Measurements from ENCODE around the gene MYADML2.

MYADML2 gene

DNA sequence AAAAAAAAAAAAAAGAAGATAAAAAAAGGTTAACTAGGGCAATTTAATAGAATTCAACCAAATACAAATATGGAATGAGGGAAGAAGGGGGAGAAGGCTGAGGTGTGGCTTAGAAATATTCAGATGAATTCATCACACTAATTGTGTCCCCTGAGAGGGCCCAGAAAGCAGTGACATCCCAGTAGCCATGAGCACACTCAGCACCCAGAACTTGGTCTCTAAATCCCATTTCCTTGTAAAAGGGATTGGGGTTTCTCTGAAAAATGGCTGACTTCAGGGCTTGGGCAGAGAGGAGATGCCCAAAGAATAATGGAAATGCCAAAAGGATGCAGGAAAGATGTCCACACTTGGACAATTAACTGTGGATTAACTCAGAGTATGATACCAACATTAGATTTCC lies 26.4 kb upstream of the MYADML2 start:
- peaks cover 11% of the 10 kb centered on the region for H3K4me1 ChIP-seq (ENCODE audit: insufficient read depth, low read length)
- peaks cover 0 to 7% of the 10 kb centered on the region in 2 donors for H3K27me3 ChIP-seq (ENCODE audit: control insufficient read depth in 1 of 2, insufficient read depth in 2 of 2, low read length in 2 of 2)
- H3K27ac ChIP-seq (ENCODE audit: low read depth, low read length), result no peak overlapping the region
- H3K36me3 ChIP-seq (ENCODE audit: insufficient read depth, low read length), result no peaks in the 10 kb centered on the region
- no peak overlapping the region for H3K4me3 ChIP-seq (ENCODE audit: low read depth in 1 of 2, low read length in 2 of 2)
- H3K9ac ChIP-seq (ENCODE audit: low read length), result no peak overlapping the region
- H3K9me3 ChIP-seq (ENCODE audit: low read length), result no peaks in the 10 kb centered on the region

- Histone ChIP-seq H3K9me3 (ENCODE audit: low read length) (no peaks in the 10 kb centered on the region), H3K4me3 (ENCODE audit: low read depth in 1 of 2, low read length in 2 of 2) (no peak overlapping the region), H3K36me3 (ENCODE audit: insufficient read depth, low read length) (no peaks in the 10 kb centered on the region), H3K9ac (ENCODE audit: low read length) (no peak overlapping the region), H3K27ac (ENCODE audit: low read depth, low read length) (no peak overlapping the region), H3K27me3 (ENCODE audit: control insufficient read depth in 1 of 2, insufficient read depth in 2 of 2, low read length in 2 of 2) (peaks cover 0 to 7% of the 10 kb centered on the region in 2 donors), H3K4me1 (ENCODE audit: insufficient read depth, low read length) (peaks cover 16% of the 10 kb centered on the region)
These were observed 22.1 kb upstream of the MYADML2 start for GRCh38 chr17:81968850-81969812.

DNA sequence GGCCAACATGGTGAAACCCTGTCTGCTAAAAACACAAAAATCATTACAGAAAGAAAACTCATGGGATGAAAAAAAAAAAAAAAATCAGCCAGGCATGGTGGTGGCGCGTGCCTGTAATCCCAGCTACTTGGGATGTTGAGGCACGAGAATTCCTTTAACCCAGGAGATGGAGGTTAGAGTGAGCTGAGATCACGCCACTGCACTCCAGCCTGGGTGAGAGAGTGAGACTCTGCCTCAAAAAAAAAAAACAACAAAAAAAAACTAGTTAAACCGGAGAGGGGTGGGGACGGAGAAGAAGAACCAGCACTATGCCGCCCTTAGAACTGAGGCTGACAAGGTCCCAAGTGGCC lies 21.3 kb upstream of the MYADML2 start:
- H3K27me3 ChIP-seq (ENCODE audit: control insufficient read depth in 1 of 2, insufficient read depth in 2 of 2, low read length in 2 of 2), result peaks cover 0 to 9% of the 10 kb centered on the region in 2 donors
- no peak overlapping the region for H3K9ac ChIP-seq (ENCODE audit: low read length)
- H3K36me3 ChIP-seq (ENCODE audit: insufficient read depth, low read length), result no peaks in the 10 kb centered on the region
- no peak overlapping the region for H3K4me3 ChIP-seq (ENCODE audit: low read depth in 1 of 2, low read length in 2 of 2)
- no peaks in the 10 kb centered on the region for H3K9me3 ChIP-seq (ENCODE audit: low read length)
- no peak overlapping the region for H3K27ac ChIP-seq (ENCODE audit: low read depth, low read length)
- peaks cover 16% of the 10 kb centered on the region for H3K4me1 ChIP-seq (ENCODE audit: insufficient read depth, low read length)

GRCh38 chr17:81967533-81968395 lies 20.7 kb upstream of the MYADML2 start:
- H3K27ac ChIP-seq (ENCODE audit: low read depth, low read length), result no peak overlapping the region
- H3K9me3 ChIP-seq (ENCODE audit: low read length), result no peaks in the 10 kb centered on the region
- H3K9ac ChIP-seq (ENCODE audit: low read length), result no peak overlapping the region
- H3K4me1 ChIP-seq (ENCODE audit: insufficient read depth, low read length), result peaks cover 16% of the 10 kb centered on the region
- H3K4me3 ChIP-seq (ENCODE audit: low read depth in 1 of 2, low read length in 2 of 2), result no peak overlapping the region
- no peaks in the 10 kb centered on the region for H3K36me3 ChIP-seq (ENCODE audit: insufficient read depth, low read length)
- H3K27me3 ChIP-seq (ENCODE audit: control insufficient read depth in 1 of 2, insufficient read depth in 2 of 2, low read length in 2 of 2), result peaks cover 0 to 15% of the 10 kb centered on the region in 2 donors

- Histone ChIP-seq H3K27ac (ENCODE audit: low read depth, low read length) (no peak overlapping the region), H3K4me1 (ENCODE audit: insufficient read depth, low read length) (peaks cover 16% of the 10 kb centered on the region), H3K27me3 (ENCODE audit: control insufficient read depth in 1 of 2, insufficient read depth in 2 of 2, low read length in 2 of 2) (peaks cover under 1 to 21% of the 10 kb centered on the region in 2 donors), H3K36me3 (ENCODE audit: insufficient read depth, low read length) (no peaks in the 10 kb centered on the region), H3K4me3 (ENCODE audit: low read depth in 1 of 2, low read length in 2 of 2) (no peak overlapping the region), H3K9ac (ENCODE audit: low read length) (no peak overlapping the region), H3K9me3 (ENCODE audit: low read length) (no peaks in the 10 kb centered on the region)
These were observed 20.2 kb upstream of the MYADML2 start for GRCh38 chr17:81967244-81967532.

GRCh38 chr17:81966343-81967243 lies 19.6 kb upstream of the MYADML2 start:
- Histone ChIP-seq H3K9ac (ENCODE audit: low read length) (no peak overlapping the region), H3K9me3 (ENCODE audit: low read length) (no peaks in the 10 kb centered on the region), H3K4me1 (ENCODE audit: insufficient read depth, low read length) (peaks cover 16% of the 10 kb centered on the region), H3K4me3 (ENCODE audit: low read depth in 1 of 2, low read length in 2 of 2) (no peak overlapping the region), H3K36me3 (ENCODE audit: insufficient read depth, low read length) (no peaks in the 10 kb centered on the region), H3K27ac (ENCODE audit: low read depth, low read length) (no peak overlapping the region), H3K27me3 (ENCODE audit: control insufficient read depth in 1 of 2, insufficient read depth in 2 of 2, low read length in 2 of 2) (peaks cover 5 to 27% of the 10 kb centered on the region in 2 donors)

DNA sequence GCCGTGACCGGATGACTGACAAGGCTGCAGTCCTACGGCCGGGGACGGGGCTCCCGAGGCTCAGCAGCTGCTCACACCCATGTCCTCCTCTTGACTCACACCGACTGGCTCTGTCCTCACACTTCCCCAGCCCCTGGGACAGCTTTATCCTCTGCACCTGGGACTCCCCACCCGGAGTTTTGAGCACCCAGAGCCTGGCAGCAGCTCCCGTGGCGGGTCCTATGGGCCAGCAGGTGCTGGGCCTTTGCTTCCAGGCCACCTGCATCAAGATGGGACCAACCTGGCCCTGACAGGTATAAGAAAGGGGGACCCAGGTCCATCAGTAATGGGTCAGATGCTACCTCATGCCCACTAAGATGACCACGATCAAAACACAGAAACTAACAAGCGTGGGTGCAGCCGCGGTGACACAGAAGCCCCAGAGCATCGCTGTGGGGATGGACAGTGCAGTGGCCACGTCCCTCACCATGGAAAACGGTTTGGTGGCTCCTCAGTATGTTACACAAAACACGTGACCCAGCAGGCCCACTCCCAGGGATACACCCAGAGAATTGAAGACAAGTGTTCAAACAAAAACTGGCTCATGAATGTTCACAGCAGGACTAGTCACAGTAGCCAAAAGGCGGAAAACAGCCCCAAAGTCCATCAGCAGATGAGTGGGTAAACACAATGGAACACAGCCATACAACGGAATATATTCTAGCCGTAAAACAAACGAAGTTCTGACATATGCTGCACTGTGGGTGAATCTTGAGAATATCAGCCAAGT lies 17.2 kb upstream of the MYADML2 start:
- Histone ChIP-seq H3K36me3 (ENCODE audit: insufficient read depth, low read length) (no peaks in the 10 kb centered on the region), H3K9ac (ENCODE audit: low read length) (no peak overlapping the region), H3K27me3 (ENCODE audit: control insufficient read depth in 1 of 2, insufficient read depth in 2 of 2, low read length in 2 of 2) (peaks cover 5 to 35% of the 10 kb centered on the region in 2 donors), H3K4me3 (ENCODE audit: low read depth in 1 of 2, low read length in 2 of 2) (no peak overlapping the region), H3K27ac (ENCODE audit: low read depth, low read length) (no peak overlapping the region), H3K9me3 (ENCODE audit: low read length) (no peaks in the 10 kb centered on the region), H3K4me1 (ENCODE audit: insufficient read depth, low read length) (peaks cover 16% of the 10 kb centered on the region)

DNA sequence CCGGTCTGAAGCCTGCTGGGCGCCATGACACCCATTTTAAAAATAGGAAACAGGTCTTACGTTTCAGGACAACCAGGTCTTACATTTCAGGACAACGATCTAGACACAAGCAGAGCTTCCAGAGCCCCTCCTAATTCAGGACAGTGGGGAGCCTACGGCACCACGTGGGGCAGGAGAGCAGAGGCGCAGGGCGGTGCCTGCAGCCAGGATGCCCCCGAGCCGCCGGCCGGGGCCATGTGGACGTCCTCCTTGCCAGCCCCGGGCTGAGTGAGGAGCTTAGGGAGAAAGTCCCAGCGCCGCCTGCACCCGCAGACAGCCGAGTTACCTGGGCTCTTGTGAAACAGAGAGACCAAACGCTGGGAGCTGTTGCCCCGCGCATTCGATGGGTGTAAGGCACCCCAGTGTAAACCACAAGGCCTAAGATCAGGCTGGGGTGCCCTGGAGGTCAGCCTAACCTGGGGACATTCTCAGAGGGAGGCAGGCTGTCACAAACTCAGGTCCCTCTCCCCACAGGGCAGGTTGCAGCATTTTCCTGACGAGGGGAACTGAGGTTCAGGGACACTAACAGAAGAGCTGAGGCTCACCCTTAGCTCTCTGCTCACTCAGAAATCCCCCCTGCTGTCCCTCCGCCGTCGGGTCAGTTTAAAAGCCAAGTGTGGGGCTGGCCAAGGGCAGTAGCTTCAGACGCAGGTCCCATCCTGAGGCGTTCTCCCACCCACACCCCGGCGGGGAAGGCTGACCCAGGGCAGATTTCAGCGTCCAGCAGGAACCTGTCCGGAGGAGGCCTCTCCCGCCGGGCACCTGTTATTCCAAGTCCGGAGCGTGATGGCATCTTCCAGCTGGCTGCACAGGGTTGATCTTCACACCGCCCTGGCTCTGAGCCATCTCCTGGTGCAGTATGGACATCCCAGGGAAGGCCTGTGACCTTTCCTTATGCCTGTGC lies 15.7 kb upstream of the MYADML2 start:
- Histone ChIP-seq H3K27me3 (ENCODE audit: control insufficient read depth in 1 of 2, insufficient read depth in 2 of 2, low read length in 2 of 2) (peaks cover 17 to 47% of the 10 kb centered on the region in 2 donors), H3K4me1 (ENCODE audit: insufficient read depth, low read length) (peaks cover 7% of the 10 kb centered on the region), H3K36me3 (ENCODE audit: insufficient read depth, low read length) (no peaks in the 10 kb centered on the region), H3K9ac (ENCODE audit: low read length) (no peak overlapping the region), H3K9me3 (ENCODE audit: low read length) (no peaks in the 10 kb centered on the region), H3K4me3 (ENCODE audit: low read depth in 1 of 2, low read length in 2 of 2) (no peak overlapping the region), H3K27ac (ENCODE audit: low read depth, low read length) (no peak overlapping the region)

- Histone ChIP-seq H3K4me1 (ENCODE audit: insufficient read depth, low read length) (no peaks in the 10 kb centered on the region), H3K9ac (ENCODE audit: low read length) (no peak overlapping the region), H3K36me3 (ENCODE audit: insufficient read depth, low read length) (no peaks in the 10 kb centered on the region), H3K9me3 (ENCODE audit: low read length) (no peaks in the 10 kb centered on the region), H3K4me3 (ENCODE audit: low read depth in 1 of 2, low read length in 2 of 2) (no peak overlapping the region), H3K27me3 (ENCODE audit: control insufficient read depth in 1 of 2, insufficient read depth in 2 of 2, low read length in 2 of 2) (peaks cover 17 to 57% of the 10 kb centered on the region in 2 donors), H3K27ac (ENCODE audit: low read depth, low read length) (no peak overlapping the region)
These were observed 14.8 kb upstream of the MYADML2 start for GRCh38 chr17:81961521-81962498.
